ENCODE results near the gene PRKCA.
"Not testable (repeated sequence)": the region's sequence is repeated elsewhere in the genome, so short reads cannot be mapped to it uniquely, and the experiment has no call there.

PRKCA gene

GRCh38 chr17:66301864-66302741, at the start of gene PRKCA:
PRKCA (plus strand) TSS chr17:66302613.
- DNase-seq = peak; percentile 55

- DNase-seq = not testable (repeated sequence)
These were observed 49.0 kb upstream of the PRKCA start for GRCh38 chr17:66253458-66253857.

DNA sequence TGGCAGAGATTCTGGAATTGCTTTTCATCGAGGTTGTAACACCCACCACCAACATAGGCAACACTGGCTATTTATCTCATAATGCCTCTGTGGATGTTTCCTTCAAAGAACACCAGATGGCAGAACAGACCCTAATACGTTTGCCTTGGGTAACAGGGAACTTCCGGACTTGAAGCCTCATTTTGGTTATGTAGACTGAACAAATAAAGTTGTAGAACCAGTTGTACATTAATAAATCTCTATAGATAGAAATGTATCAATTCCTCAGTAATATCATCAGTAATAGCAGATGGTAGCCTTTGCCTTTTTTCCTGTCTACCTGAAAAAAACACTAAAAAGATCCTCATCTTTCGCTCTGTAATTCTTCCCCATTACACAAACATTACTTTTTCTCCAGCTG, 47.3 kb upstream of the PRKCA start:
- peak; percentile 62 for DNase-seq

DNA sequence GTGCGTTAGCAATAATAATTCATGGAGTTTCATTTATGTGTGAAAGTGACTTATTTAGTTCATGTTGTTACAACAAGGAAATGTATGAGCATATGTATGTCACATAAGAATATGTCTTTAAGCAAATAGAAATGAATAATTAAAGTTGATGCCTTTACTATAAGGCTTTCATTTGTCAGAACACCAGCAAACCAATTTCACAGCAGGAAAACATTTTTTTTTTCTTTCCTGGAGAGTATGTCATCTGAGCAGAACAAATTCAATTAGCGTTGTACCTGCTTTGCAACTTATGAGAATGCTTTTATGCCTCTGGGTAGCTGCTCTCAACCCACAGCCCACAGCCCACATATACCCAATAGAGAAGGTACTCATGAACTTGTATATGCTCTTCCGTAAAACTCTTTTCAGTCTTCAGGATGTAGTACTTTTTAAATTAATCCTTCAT, 46.9 kb upstream of the PRKCA start:
- DNase-seq = no peak

- no peak for DNase-seq
These were observed 42.1 kb upstream of the PRKCA start for GRCh38 chr17:66260275-66260674.

DNA sequence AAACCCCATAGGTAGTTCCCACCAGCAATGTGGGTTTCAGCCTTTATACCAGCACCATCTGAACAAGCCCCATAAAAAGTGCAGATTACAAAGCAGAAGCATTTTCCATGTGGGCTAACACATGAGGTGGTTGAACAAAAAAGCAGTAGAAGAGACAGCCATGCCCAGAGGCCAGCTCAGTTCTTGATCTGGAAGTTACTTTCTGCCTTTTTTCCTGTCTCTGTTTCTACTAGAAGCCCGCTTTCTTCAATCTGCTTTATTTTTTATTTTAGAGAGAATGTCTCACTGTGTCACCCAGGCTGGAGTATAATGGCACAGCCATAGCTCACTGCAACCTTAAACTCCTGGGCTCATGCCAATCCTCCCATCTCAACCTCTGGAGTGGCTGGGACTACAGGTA, 41.7 kb upstream of the PRKCA start:
- no peak for DNase-seq

DNA sequence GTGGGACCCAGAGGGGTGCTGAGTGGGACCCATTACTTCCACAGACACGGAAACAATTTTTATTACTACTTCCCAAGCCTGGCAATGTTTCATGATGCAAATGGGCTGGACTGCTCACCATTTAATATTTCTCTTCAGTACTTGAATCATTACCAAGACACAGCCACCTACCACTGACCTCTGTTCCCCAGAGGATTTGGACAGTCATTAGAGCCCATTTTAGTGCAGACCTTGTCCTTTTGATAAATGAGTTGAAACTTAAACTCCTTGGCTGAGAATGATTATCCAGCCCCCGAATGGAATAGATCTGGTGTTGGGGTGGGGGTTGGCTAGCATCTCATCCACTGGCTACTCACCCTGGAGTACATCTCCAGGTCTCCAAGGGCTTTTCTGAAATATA, 39.6 kb upstream of the PRKCA start:
- DNase-seq = no peak

DNA sequence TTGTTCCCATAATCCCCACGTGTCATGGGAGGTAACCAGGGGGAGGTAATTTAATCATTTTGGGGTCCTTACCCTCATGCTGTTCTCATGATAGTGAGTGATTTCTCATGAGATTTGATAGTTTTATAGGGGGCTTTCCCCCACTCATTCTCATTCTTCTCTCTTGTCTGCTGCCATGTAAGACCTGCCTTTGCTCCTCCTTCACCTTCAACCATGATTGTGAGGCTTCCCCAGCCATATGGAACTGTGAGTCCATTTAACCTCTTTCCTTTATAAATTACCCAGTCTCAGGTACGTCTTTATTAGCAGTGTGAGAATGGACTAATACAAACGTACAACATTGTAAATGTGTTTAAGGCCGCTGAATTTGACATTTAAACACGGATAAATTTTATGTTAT, 37.7 kb upstream of the PRKCA start:
- no peak for DNase-seq

DNA sequence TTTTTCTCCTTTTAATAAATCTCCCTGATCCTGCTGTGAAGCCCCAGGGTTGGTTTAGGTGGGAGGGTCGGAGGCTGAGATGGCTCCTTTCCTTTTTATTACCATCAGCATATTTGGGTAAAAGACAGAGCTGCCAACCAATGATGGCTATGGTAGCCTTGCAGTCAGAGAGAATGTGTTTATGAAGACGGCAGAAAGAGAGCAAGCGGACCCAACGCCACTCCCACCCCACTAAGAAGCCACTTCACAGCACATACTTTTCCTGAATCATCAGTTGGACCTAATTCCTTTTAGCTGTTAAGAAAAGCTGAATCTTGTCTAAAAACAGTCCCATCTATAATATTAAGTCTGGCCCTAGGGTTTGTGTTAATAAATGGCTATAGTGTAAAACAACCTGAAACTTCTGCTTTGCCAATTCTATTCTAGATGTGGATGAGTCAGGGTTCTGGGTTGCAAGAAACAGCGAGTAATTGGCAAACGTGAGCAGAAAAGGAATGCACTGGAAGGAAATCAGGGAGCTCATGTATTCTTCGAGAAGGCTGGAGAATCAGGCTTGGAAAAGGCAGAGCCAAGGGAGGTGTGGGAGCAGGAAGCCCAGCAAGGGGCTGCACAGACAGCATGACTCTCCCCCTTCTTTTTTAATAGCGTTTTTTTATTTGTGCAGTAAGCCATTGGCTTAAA, 34.0 kb upstream of the PRKCA start:
- no peak for DNase-seq

- DNase-seq = no peak
These were observed 32.3 kb upstream of the PRKCA start for GRCh38 chr17:66270106-66270505.

- no peak for DNase-seq
These were observed 30.9 kb upstream of the PRKCA start for GRCh38 chr17:66271512-66271911.

DNA sequence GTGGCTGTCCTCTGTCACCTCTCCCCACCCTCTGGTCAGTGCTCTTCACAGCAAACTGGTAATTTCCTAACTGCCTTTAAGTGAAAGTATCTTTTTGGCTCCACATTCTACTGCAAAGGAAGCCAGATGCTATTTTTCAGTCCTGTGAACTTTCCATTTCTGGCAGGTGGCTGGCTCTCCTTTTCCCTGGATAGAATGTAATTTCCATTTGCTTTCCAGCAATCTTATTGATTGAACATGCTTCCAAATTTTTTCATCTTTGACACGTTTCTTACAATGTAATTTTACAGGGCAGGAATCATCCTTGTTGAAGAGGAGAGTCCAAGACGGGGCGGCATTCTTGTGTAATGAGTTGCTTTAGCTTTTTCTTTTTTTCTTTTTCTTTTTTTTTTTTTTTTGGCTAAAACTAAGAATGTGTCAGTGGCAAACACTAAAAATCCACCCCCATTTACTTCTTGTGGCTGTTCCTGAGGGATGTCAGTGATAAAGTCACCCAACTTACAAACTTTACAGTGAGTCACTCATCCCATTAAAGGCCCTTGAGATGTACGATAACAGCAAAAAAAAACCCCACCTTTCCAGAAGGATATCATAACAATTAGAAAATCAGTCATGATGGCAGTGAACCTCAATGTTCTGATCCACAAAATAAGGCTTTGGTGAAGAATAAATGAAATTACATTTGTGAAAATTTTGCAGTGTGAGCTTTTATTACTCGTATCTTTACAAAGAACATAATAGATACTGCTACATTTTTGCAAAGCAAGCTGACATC, 29.4 kb upstream of the PRKCA start:
- DNase-seq = no peak

DNA sequence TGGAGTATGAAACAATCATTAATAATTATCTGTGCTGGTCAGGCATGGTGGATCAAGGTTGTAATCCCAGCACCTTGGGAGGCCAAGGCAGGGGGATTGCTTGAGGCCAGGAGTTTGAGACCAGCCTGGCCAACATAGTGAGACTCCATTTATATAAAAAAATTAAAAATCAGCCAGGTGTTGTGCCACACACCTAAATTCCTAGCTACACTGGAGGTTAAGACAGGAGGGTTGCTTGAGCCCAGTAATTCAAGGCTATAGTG, 28.9 kb upstream of the PRKCA start:
- DNase-seq = no peak

DNA sequence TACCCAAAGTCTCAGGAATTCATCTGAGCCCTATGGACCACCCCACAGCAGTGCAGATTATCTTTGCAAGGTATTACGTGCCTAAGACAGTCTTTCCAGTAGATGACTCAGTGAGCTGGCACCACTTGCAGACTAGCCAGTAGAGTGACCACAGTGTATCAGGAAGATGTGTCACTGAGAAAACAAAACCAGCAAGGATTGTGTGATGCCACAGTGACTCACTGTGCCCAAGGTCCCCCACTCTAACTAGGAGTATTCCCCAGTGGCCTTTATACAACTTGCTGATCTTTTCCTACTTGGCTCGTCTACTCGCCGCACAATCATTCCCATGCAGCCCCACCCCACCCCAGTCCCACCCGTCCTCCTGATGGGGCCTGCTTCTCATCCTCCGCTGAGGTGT, 26.8 kb upstream of the PRKCA start:
- DNase-seq = no peak

DNA sequence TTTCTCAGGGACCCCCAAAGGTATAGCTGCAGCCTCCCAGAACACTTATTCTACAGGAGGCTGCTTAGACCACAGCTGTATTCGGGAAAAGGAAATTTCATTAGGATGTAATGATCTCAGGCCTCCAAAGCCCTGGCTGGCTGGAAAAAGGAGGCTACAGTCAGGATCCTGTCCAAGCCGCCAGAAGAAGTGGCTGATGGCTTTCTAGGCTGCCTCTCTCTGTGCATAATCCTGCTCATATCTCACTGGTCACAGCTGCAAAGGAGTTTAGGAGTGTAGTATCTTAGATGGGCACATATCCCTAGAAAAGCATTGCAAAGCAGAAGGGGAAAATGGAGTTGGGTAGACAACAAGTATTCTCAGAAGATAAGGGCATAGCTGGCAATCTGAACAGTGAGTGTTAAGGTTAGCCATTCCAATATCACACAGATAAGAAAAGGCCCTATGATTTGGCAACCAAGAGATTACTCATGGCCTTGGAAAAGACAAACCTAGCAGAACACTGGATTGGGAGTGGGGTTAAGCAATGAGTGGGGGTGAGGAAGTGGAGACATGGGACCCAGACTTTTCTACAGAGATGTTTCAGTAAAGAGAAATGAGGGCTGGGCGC, 26.0 kb upstream of the PRKCA start:
- no peak for DNase-seq

DNA sequence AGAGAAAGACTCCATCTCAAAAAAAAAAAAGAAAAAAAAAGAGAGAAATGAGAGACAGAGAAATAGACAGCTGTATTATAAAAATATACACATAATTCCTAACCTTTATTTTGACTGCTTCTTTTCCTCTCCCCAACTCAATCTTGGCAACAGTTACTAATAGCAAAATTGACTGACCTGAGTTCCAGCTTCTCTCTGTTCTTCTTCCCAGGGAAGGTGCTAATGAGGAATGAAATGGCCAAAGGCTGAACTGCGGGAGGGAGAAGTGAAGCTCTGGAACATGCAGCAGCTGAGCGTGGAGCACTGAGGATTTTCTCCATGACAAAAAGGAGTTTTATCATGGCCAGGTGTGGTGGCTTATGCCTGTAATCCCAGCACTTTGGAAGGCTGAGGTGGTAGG, 25.2 kb upstream of the PRKCA start:
- DNase-seq = no peak

DNA sequence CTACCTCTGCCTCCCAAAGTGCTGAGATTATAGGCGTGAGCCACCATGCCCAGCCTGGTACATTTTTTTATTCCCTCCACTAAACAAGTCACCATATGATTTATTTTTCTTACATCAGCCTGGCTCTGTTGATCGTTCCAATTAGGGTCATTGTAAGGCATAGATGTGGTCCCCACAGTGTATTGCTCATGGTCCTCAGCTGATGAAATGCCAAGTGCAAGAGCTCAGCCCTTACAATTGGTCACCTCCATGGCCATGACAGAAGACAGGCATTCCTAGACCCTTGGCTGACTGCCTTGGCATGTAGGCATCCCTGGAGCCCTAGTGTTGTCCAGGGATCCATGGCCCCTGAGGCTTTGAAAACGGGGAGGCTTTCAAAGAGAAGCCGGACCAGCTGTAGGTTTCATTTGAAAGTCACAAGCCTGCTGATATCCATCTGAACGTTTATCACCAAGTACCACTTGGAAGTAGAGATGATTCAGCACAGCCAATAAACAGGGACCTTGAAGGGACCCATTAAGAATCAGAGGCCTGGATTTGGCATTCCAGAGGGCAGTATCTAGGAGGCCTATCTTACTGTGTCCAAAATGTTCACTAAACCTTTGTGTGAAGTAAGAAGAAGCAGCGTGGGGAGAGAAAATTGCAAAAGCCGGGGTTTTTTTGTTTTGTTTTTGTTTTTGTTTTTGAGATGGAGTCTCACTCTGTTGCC, 20.6 kb upstream of the PRKCA start:
- no peak for DNase-seq

GRCh38 chr17:66283296-66283934, 19.0 kb upstream of the PRKCA start:
- no peak for DNase-seq

DNA sequence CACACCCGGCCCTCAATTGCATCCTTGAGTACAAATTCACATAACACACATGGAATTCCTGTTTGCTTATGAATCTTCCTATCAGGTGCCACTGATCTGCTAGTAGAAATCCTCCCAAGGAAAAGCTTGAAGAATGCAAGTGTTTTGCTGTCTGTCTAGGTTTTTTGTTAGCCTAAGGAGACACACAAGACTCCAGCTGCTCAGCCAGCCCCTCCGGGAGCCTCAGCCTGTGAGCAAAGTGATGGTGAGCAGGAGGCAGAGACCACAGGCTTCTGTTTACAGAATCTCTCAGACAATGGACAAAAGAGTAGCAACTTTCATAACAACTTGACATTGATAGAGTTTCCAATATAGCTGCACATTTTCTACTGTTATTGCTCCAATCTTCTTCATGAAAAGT, 18.4 kb upstream of the PRKCA start:
- no peak for DNase-seq

DNA sequence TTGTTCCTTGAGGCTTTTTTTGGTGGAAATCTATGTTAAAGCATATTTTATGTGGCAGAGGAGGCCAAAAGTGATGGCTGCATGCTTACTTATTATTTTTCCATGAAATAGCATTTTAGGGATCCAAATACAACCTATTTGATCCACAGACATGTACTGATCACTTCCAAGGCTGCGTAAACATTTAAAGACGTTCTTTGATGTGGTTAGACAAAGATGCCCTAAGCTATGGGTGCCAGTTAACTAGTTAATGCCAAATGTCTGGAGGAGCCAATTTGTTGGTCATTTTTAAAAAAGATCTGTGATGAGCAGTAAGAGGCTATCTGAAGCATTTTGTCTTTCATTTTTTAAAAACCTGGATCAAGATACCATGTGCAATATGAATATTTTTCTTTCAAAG, 17.3 kb upstream of the PRKCA start:
- DNase-seq = no peak

DNA sequence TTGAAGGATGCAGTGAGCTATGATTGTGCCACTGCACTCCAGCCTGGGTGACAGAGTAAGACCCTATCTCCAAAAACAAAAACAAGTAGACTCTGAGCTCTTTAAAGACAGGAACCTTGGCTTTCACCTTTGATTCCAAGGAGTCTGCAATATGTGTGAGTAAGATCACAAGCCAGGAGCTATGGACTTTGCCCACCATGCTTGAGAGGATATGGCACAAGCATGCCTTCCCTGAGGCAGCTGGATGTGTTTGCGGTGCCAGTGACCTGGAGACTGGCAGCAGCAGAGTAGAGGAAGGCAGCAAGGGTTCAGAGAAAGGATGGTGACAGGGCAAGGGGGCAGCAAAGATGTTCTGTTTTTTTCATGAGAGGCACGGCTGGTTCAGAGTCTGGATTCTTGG, 14.5 kb upstream of the PRKCA start:
- DNase-seq = no peak

DNA sequence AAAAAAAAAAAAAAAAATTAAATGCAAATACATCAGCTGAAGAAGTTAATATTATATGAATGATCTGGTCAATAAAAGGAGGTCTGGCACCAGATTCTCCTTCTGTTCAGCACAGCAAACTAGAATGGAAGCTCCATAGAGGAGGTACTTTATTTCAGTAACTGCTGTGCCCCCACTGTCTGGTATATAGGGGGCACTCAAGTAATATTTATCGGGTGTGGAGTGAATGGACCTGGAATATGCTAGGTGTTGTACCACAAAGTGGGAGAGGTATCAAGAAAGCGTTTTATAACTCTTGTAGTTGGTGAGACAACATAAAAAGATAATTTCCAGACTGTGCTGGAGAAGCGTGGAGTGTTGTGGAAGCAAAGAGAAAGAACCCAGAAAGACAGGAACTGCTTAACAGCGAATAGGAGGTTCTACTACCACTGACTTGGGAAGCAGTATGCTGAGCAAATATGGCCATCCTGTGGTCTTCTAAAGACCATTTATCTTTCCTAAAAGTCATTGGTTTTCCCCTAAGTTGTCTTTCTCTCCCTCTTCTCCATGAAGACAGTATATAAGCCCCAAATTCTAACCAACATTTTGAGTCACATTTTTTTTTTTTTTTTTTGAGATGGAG, 12.2 kb upstream of the PRKCA start:
- peak; percentile 6 for DNase-seq
